Fibroblast of skin of right biceps (primary cell): ENCODE results near the gene FHAD1.
"Not testable (repeated sequence)": the region's sequence is repeated elsewhere in the genome, so short reads cannot be mapped to it uniquely, and the experiment has no call there.

Experiments
- DNase-seq: peaks from one replicate; pipeline ENCODE4 v3.0.0-alpha.2; 2013

Gene FHAD1

DNA sequence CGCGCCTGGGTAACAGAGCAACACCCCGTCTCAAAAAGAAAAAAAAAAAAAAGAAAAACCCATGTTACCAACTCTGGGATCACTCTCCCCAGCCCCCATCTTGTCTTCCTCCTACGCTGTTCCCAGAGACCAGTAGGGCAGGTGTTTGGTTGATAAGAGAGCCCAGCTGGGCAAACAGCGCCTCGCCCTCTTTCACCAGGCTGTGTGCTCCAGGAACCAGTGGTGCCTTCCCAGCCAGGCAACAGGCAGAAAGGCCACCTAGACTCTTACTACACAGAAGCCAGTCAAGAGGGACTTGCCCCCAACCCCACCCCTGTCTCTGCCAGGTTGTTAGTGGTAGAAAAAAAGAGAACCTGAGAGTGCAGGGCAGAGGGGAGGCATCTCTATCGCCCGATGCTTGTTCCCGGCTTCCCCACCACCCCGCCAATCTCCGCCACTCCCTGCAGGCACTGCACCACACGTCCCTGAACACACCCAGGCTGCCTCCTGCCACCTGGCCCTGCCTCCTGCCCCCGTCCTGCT is 177.2 kb downstream of the FHAD1 start:
- DNase-seq: no peak

- DNase-seq: no peak
Observed at GRCh38 chr1:15424981-15425380, 178.0 kb downstream of the FHAD1 start.

- no peak for DNase-seq
Observed at GRCh38 chr1:15425521-15425920, 178.5 kb downstream of the FHAD1 start.

GRCh38 chr1:15425958-15426357 is 178.9 kb downstream of the FHAD1 start:
- DNase-seq: no peak

GRCh38 chr1:15426492-15427279 is 179.7 kb downstream of the FHAD1 start:
- peak; percentile 40 for DNase-seq

DNA sequence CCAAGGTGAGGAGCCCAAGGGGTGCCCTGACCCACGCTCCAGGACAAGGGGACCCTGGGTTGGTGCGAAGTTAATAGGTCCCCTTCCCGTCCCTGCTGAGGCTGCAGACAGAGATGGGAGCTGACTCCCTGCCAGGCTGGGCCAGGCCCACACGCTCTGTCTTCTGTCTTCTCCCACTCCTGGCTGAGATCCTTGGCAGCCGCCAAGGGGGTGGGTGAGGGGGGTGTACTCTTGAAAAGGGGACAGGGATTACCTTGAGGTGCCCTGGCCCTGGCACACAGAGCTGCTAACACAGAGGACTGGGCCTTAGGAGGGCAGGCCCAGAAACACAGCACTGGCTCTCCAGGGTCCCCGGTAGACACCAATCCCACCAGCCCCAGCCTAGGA is 180.2 kb downstream of the FHAD1 start:
- no peak for DNase-seq

GRCh38 chr1:15428252-15428651 is 181.2 kb downstream of the FHAD1 start:
- DNase-seq: not testable (repeated sequence)

- DNase-seq: no peak
Observed at GRCh38 chr1:15428815-15429435, 181.9 kb downstream of the FHAD1 start.

- DNase-seq: peak; percentile 37
Observed at GRCh38 chr1:15429701-15430149, 182.7 kb downstream of the FHAD1 start.

DNA sequence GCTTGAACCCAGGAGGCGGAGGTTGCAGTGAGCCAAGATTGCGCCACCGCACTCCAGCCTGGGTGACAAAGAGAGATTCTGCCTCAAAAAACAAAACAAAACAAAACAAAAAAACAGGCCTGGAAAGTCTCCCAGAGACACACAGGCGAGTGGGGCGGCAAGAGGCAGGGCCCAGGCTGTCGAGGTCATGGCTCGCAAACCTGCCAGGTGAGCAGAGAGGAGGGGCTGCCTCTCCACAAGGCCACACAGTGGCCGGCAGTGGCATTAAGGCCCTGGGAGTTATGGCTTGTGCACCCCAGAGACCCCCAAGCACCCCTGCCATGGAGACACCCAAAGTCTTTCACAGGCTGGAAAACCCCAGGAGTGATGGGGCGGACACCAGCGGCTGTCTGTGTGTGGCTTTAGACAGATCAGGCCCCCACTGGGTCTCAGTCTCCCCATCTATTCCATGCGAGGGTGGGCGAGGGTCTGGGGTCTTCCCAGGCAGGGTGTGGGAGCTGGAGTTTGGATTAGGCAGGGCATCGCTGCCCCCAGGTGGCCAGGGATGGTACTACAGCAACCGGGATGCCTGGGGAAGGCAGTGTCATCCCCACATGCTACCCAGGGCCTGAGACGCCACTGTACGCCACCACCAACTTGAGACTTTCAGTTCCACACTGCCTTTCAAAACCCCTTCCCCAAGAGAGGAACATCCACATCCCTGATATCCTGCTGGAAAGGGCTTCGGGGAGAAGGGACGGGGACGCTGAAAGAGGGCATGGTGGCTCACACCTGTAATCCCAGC is 184.0 kb downstream of the FHAD1 start:
- DNase-seq: peak; percentile 42

DNA sequence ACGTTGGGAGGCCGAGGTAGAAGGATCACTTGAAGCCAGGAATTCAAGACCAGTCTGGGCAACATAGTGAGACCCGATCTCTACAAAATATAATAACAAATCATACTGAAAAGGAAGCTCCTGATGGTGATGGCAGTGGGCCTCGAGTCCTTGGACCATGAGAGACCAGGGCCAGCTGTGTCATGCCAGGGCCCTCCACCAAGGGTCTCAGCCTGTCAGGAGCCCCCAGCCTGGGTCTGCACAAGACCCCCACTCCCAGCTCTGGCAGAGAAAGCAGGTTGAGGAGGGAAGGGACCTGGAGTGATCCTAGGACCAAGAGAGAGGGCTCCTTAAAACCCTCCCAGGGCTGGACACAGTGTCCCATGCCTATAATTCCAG is 184.5 kb downstream of the FHAD1 start:
- no peak for DNase-seq

DNA sequence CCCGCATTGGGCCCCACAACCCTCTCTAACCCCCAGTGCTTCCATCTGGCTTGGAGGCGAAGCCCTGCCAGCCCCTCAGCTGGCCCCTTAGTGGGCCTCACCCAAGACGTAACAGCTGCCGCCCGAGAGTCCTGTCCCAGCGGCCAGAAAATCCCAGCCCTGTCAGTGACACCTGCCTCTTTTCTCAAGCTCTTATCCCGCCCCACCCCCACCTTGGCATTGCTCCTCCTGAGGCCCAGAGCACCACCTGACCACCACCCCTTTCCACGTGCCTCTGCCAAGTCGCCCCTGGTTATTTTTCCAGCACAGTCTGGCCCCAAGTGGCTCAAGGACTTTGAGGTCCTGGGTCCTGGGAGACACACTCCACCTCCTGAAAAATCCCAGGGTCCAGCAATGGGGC is 185.3 kb downstream of the FHAD1 start:
- no peak for DNase-seq

- no peak for DNase-seq
Observed at GRCh38 chr1:15433471-15433870, 186.4 kb downstream of the FHAD1 start.

DNA sequence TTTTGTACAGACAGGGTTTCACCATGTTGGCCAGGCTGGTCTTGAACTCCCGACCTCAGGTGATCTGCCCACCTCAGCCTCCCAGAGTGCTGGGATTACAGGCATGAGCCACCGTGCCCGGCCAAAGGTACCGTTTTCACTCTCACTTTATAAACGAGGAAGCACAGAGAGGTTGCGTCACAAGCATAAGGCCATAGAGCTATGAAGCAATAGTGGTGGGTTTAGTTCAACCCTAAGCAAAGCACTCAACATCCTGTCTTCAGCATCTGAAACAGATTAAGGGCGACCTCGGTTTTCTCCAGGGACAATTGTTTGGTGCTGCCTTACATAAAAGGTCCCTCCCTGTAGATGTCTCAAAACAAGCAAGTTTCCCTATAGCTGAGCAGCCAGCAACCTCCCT is 187.7 kb downstream of the FHAD1 start:
- DNase-seq: peak; percentile 32

DNA sequence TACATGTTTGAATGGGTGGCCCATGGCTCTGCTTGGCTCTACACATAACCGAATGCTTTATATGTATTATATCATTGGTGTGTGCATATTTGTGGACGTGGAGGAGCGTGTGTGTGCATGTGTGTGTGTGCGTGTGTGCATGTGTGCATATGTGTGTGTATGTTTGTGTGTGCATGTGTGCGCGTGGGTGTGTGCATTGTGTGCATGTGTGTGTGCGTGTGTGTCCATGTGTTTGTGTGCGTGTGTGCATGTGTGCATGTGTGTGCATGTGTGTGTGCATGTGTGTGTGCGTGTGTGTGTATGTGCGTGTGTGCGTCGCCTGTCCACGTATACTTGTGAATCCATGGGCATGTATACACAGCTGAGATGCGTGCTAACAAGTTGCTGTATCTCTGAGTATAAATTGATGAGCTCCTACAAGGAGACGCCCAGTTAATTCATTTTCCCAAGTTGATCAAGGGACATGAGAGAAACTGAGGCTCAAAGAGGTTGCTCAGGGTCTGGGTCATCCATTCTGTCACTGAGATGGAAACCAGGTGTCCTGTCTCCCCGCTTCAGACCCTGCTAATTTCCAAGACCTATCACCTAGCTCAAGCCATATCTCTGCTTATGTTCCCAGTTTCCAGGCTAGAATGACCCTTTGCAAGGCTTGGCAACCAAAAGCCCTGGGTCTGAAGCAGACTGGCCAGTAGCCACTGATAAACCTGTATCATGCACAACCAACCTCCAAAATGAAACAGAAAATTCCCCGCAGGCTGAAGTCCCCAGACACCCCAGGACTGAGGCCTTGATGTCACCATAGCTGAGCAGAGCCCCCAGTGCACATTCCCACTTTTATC is 188.4 kb downstream of the FHAD1 start:
- DNase-seq: no peak

- no peak for DNase-seq
Observed at GRCh38 chr1:15436881-15437442, 189.9 kb downstream of the FHAD1 start.

- no peak for DNase-seq
Observed at GRCh38 chr1:15439325-15439724, 192.3 kb downstream of the FHAD1 start.

- no peak for DNase-seq
Observed at GRCh38 chr1:15440357-15440756, 193.3 kb downstream of the FHAD1 start.

DNA sequence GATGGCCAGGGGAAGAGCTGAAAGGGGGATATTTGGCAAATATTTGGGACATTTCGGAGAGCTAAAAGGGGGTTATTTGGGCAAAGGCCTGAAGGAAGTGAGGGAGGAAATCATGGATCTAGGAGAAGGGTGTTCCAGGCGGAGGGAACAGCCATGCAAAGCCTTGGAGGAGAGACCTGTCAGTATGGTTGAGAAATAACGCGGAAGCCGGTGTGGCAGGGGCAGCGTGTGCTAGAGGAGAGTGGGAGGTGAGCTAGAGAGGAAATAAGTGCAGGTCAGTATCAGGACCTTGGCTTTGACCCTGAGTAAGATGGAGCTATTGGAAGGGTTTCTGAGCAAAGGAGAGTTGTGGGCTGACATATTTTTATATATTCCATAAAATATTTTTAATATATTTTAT is 194.2 kb downstream of the FHAD1 start:
- no peak for DNase-seq

DNA sequence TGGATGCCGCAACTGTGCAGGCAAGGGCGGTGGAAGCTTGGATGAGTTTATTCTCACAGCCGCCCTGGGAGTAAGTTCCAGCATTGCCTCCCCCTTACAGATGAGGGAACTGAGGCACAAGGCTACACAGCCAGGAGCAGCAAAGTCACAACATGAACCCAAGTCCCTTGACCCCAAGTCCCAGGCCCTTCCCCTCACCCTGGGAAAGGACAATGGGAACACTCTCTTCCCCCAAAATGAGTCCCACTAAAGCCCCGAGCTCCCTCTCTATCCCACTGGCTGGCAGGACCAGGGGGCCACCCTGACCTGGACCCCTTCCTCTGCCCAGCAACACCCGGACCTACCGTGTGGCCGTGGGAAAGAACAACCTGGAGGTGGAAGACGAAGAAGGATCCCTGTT is 195.1 kb downstream of the FHAD1 start:
- DNase-seq: no peak

GRCh38 chr1:15442759-15443158 is 195.7 kb downstream of the FHAD1 start:
- DNase-seq: no peak

GRCh38 chr1:15443281-15443680 is 196.3 kb downstream of the FHAD1 start:
- no peak for DNase-seq
